Epithelial cell of proximal tubule (primary cell): Measurements from ENCODE around the gene ITLN2. TPM values are rescaled to one million over a fixed set of nuclear protein-coding genes. Genes with fewer than 3 reads are reported as not detected.
"Not testable (repeated sequence)": the region's sequence is repeated elsewhere in the genome, so short reads cannot be mapped to it uniquely, and the experiment has no call there.

Experiments
- DNase-seq: peaks from one replicate; pipeline ENCODE4 v3.0.0-alpha.2; 2011; ENCODE audit warnings: low read depth
- H3K4me3 ChIP-seq: 2 replicates; pipeline ENCODE4 v1.5.1; 2011; ENCODE audit warnings: low read depth, mild to moderate bottlenecking, low read length
- CTCF ChIP-seq: conservative IDR thresholded peaks from 2 replicates; pipeline ENCODE4 v1.5.1; 2012; ENCODE audit warnings: low read depth, mild to moderate bottlenecking, low read length
- total RNA-seq: library from RNA; depleted of rRNA; stranded (reverse); fragments of >200 nt; gene quantifications from 2 replicates; pipeline ENCODE4 v1.2.3, GENCODE V29; 2015

ITLN2 gene
- total RNA-seq, 1 donor from 2014 or later = not detected

DNA sequence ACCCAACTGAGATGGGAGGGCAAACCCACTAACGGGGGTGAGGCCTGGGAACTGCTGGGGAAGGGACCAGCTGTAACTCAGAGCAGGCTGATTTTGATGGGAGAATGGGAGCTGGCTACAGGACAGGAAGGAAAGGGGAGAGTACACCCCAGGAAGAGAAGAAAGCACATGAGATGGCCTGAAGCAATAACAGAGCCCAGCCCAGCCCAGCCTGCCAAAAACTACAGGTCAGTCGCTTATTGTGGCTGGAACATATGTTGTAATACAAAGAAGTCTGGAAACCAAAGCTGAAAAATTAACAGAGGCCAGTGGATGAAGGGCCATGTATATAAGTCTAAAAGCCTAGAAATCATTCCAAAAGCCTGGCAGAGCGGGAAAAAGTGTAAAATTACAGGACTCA lies 1.6 kb downstream of the ITLN2 start:
- no peak for TF ChIP-seq CTCF
- no peak overlapping the region for H3K4me3 ChIP-seq
- DNase-seq = no peak

GRCh38 chr1:160952129-160952510 lies 2.5 kb downstream of the ITLN2 start:
- no peak overlapping the region for H3K4me3 ChIP-seq
- no peak for TF ChIP-seq CTCF
- DNase-seq = no peak

DNA sequence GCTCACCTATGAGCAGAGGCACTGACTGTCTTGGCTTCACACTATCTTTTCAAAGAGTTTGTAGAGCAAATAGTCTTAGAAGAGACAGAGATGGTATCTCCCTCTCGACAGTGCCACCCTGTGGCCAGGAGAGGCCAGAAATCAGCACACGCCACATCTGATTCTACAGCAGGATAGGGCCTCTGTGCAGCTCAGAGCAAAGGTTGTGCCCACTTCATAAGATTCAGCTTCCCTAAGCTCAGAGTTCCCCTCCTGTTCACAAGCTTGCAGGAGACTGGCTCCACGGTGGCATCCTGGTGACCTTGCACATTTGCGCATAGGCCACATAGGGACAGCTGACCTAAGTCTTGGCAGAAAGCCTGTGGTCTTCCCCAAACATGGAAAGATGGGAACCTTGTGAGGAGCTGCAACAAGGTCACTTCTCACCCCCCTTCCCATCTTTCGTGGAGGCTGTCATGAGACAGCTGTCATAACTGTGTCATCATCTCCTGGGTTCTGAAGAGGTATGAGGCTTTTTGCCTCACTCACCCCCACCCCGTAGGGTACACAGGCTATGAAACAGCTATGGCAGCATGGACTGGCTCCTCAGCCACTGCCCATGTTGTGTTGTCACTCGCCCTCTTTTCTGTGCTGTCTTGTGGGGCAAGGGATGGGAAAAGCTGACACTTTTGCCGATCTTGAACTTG lies 3.0 kb downstream of the ITLN2 start:
- peak; percentile 86 for TF ChIP-seq CTCF
- no peak for DNase-seq
- H3K4me3 ChIP-seq = no peak overlapping the region

- no peak for TF ChIP-seq CTCF
- H3K4me3 ChIP-seq = no peak overlapping the region
- no peak for DNase-seq
Measured at GRCh38 chr1:160950657-160951056, 4.0 kb downstream of the ITLN2 start.

DNA sequence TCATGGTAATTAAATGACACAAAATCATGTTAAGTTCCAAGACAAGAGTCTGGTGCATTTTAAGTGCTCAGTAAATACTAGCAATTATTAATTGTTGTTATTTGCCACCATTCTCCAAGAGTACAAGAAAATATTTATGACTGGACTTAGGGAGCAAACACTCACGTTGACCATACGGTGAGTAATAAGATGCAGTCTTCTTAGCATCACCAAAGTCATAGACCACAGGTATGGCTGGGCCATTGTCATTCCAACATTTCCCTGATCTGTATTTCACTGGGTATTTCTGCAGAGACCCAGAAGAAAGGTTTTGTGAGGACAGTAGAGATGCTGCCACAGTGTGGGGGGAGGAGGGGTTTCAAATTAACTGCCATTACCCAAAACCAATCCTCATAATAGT lies 4.7 kb downstream of the ITLN2 start:
- DNase-seq = no peak
- no peak for TF ChIP-seq CTCF
- no peak overlapping the region for H3K4me3 ChIP-seq

GRCh38 chr1:160949216-160949880 lies 5.3 kb downstream of the ITLN2 start:
- not testable (repeated sequence) for H3K4me3 ChIP-seq, DNase-seq

GRCh38 chr1:160947174-160947759 lies 7.3 kb downstream of the ITLN2 start:
- not testable (repeated sequence) for DNase-seq, H3K4me3 ChIP-seq

DNA sequence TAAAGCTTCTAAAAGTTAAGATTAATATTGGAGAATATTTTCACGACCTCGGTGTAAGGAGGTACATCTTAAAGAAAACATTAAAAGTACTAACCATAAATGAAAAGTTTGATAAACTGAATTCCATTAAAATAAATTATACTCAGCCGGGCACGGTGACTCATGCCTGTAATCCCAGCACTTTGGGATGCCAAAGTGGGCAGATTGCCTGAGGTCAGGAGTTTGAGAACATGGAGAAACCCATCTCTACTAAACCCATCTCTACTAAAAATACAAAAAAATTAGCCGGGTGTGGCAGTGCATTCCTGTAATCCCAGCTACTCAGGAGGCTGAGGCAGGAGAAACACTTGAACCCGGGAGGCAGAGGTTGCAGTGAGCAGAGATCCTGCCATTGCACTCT lies 8.7 kb downstream of the ITLN2 start:
- not testable (repeated sequence) for DNase-seq, H3K4me3 ChIP-seq
